NCI-H226 (cell line): ENCODE measurements around the gene CDC37.
A peak's percentile ranks its signal among the peaks of the same experiment; 100 is the strongest.
"Not testable (repeated sequence)": the region's sequence is repeated elsewhere in the genome, so short reads cannot be mapped to it uniquely, and the experiment has no call there.

Experiments
- DNase-seq: peaks from one replicate; pipeline ENCODE4 v3.0.0-alpha.2; 2015

Gene CDC37

GRCh38 chr19:10419646-10420443, 16.5 kb upstream of the CDC37 start:
- peak; percentile 82 for DNase-seq

GRCh38 chr19:10419200-10419645, 15.9 kb upstream of the CDC37 start:
- no peak for DNase-seq

DNA sequence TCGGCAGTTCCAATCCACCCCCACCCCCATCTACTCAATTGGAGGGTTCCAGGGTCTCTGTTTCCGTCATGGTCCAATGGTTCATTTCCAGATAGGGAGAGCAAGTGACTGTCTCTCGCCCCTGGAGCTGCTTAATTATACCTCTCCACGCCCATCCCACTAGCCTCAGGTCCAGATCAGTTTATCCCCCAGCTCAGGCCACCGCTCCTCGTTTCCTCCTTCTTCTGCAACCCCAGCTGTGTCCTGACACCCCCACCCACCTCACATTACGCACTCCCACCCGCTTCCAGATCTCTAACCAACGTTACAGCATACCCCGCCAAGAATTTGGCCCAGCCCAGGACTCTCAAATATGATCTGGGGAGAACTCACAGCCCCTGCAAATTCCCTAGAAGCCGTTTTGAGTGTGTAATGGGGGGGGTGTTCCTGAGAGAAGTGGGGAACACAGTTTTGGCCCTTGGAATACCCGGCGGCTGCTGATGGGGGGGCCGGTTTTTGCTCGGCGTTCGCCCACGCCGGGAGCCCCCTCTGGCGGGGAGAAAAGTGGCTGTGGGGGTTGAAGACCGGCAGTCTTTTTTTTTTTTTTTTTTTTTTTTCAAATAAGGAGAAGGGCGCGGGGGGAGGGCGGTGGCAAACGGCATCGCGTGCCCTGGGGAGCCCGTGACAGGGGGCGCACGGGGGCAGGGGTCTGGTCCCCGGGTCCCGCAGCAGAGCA, 15.3 kb upstream of the CDC37 start:
- no peak for DNase-seq

DNA sequence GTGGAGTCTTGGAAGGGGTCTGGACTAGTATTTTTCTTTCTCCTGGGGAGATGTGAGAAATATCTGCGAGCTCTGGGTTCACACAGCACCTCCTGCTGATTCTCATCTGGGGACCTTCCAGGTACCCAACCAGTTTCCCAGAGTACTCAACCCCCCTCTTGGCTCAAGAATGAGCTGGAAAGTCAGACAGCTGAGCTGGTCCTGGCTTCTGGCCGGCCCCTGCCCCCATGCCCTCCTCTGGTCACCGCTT, 14.8 kb upstream of the CDC37 start:
- no peak for DNase-seq

GRCh38 chr19:10417541-10418234, 14.3 kb upstream of the CDC37 start:
- DNase-seq: no peak

- DNase-seq: peak; percentile 54
These were observed 13.3 kb upstream of the CDC37 start for GRCh38 chr19:10416380-10417257.

GRCh38 chr19:10416083-10416379, 12.7 kb upstream of the CDC37 start:
- DNase-seq: no peak

- no peak for DNase-seq
These were observed 9.1 kb upstream of the CDC37 start for GRCh38 chr19:10412257-10412977.

DNA sequence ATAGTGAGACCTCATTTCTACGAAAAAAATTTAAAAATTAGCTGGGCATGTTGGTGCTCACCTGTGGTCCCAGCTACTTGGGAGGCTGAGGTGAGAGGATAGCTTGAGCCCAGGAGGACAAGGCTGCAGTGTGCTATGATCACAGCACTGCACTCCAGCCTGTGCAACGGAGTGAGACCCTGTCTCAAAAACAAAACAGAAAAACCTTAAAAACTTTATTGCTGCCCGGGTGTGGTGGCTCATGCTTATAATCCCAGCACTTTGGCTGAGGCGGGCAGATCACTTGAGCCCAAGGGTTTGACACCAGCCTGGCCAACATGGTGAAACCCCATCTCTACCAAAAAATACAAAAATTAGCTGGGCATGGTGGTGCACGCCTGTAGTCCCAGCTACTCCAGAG, 7.9 kb upstream of the CDC37 start:
- not testable (repeated sequence) for DNase-seq

GRCh38 chr19:10408511-10409283, 5.4 kb upstream of the CDC37 start:
- no peak for DNase-seq

- no peak for DNase-seq
These were observed 3.8 kb upstream of the CDC37 start for GRCh38 chr19:10407096-10407495.

- no peak for DNase-seq
These were observed 2.8 kb upstream of the CDC37 start for GRCh38 chr19:10406191-10406590.

DNA sequence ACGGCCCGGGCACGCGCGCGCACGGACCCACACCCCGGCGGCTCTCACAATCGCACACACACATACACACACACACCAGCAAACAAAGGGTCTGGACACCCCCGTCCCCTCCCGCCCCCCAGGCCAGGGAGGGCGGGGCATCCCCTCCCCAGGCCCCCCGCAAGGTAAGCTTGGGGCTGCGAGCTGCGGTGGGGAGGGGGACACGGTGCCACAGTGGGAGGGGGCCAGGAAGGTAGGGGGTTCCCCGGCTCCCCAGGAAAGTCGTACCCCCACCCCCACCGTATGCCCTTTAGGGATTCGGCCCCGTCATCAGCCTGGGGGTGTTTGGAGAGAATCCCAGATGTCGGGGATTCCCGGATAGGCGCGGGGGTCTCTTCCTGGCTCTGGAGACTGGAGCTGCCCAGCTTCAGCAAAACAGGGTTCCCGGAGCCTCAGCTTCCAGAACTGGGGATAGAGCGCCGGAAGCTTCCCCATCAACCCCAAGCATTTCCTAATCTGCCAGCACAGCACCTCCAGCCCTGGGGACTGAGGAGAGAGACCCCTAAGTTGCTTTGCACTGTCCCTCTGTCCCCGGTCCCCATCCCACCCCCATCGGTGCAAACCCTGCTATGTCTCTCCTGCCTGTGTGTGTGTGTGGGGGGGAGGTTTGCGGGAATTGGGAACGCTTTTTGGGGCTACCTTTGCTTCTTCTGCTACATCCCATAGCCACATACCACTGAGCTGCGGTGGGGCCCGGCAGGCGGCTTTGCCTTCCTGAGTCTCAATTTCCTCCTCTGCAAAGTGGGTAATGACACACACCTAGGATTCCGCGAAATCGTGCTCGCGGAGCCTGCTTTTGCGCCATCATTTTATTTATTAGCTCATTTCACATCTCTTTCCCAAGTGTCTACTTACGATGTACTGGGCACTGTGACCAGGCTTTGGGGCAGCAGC, 1.8 kb upstream of the CDC37 start:
- no peak for DNase-seq

DNA sequence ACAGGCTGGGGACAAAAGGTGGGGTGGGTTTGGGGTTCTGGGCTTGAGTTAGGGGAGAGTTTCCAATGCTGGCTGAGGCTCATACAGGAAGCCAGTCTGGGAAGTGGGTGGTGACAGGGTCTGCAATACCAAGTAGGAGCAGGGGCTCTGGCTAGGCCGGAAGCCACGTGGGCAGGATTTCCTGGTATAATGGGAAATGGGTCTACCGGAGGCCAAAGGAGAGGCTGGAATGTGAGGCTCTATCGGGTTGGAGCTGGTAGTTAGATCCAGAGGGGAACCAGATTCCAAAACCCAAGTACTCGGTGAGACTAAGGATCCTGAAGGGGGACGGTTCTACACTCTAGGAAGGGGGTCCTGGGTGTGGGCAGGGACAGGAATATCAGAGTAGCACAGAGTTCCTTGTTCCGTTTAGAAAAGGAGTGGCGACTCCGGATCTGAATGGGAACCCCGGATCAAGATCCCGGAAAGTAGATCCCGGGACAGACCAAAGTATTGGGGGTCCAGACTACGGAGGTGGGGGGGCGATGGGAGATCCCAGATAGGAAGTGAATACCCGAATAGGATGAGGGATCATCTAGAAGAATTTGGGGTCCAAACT, 802 bp downstream of the CDC37 start:
- no peak for DNase-seq

- no peak for DNase-seq
These were observed 3.5 kb downstream of the CDC37 start for GRCh38 chr19:10399878-10400277.

DNA sequence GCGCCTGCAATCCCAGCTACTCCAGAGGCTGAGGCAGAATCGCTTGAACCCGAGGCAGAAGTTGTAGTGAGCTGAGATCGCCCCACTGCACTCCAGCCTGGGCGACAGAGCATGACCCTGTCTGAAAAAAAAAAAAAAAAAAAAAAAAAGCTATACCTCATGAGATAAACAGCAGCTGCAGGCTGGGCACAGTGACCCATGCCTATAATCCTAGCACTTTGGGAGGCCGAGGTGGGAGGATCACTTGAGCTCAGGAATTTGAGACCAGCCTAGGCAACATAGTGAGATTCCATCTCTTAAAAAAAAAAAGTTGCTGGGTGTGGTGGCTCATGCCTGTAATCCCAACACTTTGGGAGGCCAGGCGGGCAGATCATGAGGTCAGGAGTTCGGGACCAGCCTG, 4.0 kb downstream of the CDC37 start:
- not testable (repeated sequence) for DNase-seq

- no peak for DNase-seq
These were observed 4.5 kb downstream of the CDC37 start for GRCh38 chr19:10398819-10399218.

GRCh38 chr19:10395917-10396316, 7.4 kb downstream of the CDC37 start:
- DNase-seq: no peak

- no peak for DNase-seq
These were observed 7.9 kb downstream of the CDC37 start for GRCh38 chr19:10395436-10395835.

GRCh38 chr19:10395003-10395402, 8.3 kb downstream of the CDC37 start:
- no peak for DNase-seq
